ENCODE results near the gene PPFIBP1. TPM values are rescaled to one million over a fixed set of nuclear protein-coding genes. Genes with fewer than 3 reads are reported as not detected.

The PPFIBP1 gene
- polyA plus RNA-seq, 1 of the 3 experiments (the other 2 are of a cell fraction), result 55.0 TPM

DNA sequence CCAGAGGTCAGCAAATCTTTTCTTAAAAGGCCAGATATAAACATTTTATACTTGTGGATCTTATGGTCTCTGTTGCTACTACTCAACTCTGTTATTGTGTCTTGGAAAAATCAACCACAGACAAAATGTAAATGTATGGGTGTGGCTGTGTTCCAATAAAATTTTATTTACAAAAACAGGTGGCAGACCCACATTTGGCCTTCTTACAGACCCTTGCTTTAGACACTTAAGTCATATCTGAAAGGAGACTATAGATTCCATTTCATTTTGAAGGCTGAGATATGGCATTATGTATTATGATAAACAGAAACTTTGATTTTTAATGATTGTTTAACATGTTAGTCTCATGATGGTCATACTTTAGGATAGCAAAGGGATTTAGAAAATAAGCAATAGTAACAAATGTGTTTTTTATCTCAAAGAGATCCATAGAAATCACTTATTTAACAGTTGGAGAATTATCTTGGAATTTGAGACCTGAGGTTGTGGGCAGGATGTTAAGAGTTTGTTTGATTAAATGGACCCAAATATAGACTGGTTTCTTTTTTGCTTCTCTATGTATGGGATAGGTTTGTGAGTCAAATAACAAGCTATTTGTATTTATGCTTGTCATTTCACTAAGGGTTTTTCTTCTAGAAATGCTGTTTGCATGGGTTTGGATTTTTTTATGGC, 51.2 kb downstream of the PPFIBP1 start:
- peaks cover 17 to 31% of the 10 kb centered on the region in 2 experiments for H3K36me3 ChIP-seq (replicated peaks in 1 of 2; ENCODE audit: control insufficient read depth in 1 of 2, insufficient read depth in 2 of 2, low read length in 1 of 2)
- no peaks in the 10 kb centered on the region for H3K9me3 ChIP-seq
- peak overlapping the region; percentile 48 for H3K4me2 ChIP-seq
- H3K4me3 ChIP-seq (ENCODE audit: low read depth in 2 of 2, low read length in 1 of 2), result no peak overlapping the region
- ChIA-PET CTCF (interaction anchor here (1.1 kb wide), 1 partner anchor 11 kb away, joined by 3 read pairs; no protein-coding TSS in a partner anchor), POLR2A (no interaction called here)
- H3K4me1 ChIP-seq (ENCODE audit: control insufficient read depth in 1 of 2, insufficient read depth in 2 of 2, low read depth in 1 of 2, low read length in 1 of 2), result peaks cover 0 to 52% of the 10 kb centered on the region in 2 experiments
- H3K79me2 ChIP-seq (ENCODE audit: insufficient read depth), result peaks cover 92% of the 10 kb centered on the region
- peak overlapping the region; percentile 25 to 100; a peak in 3 of 4 replicates for H3K27ac ChIP-seq (ENCODE audit: low read depth in 2 of 2, low read length in 1 of 2)
- no peaks in the 10 kb centered on the region for H4K20me1 ChIP-seq (ENCODE audit: insufficient read depth)
- TF ChIP-seq ELF1 (IDR thresholded peaks at IDR 0.05) (no peak), TAF1 (IDR thresholded peaks at IDR 0.05; ENCODE audit: borderline replicate concordance, low read depth, low read length) (no peak), SMC3 (IDR thresholded peaks at IDR 0.05; ENCODE audit: low read depth, low read length) (no peak), RAD21 (IDR thresholded peaks at IDR 0.05; ENCODE audit: low read length) (no peak), RFX5 (IDR thresholded peaks at IDR 0.05; ENCODE audit: low read length) (no peak)
- TF ChIP-seq, protein P1, sequence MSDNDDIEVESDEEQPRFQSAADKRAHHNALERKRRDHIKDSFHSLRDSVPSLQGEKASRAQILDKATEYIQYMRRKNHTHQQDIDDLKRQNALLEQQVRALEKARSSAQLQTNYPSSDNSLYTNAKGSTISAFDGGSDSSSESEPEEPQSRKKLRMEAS (IDR thresholded peaks at IDR 0.05; ENCODE audit: low read depth), result no peak
- TF ChIP-seq, protein P2, sequence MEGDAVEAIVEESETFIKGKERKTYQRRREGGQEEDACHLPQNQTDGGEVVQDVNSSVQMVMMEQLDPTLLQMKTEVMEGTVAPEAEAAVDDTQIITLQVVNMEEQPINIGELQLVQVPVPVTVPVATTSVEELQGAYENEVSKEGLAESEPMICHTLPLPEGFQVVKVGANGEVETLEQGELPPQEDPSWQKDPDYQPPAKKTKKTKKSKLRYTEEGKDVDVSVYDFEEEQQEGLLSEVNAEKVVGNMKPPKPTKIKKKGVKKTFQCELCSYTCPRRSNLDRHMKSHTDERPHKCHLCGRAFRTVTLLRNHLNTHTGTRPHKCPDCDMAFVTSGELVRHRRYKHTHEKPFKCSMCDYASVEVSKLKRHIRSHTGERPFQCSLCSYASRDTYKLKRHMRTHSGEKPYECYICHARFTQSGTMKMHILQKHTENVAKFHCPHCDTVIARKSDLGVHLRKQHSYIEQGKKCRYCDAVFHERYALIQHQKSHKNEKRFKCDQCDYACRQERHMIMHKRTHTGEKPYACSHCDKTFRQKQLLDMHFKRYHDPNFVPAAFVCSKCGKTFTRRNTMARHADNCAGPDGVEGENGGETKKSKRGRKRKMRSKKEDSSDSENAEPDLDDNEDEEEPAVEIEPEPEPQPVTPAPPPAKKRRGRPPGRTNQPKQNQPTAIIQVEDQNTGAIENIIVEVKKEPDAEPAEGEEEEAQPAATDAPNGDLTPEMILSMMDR (IDR thresholded peaks at IDR 0.05), result no peak
- TF ChIP-seq, protein P3, sequence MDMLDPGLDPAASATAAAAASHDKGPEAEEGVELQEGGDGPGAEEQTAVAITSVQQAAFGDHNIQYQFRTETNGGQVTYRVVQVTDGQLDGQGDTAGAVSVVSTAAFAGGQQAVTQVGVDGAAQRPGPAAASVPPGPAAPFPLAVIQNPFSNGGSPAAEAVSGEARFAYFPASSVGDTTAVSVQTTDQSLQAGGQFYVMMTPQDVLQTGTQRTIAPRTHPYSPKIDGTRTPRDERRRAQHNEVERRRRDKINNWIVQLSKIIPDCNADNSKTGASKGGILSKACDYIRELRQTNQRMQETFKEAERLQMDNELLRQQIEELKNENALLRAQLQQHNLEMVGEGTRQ (IDR thresholded peaks at IDR 0.05; ENCODE audit: borderline replicate concordance, low read depth, low read length), result no peak
- H3F3A ChIP-seq (replicated peaks; ENCODE audit: insufficient read depth), result peaks cover 51% of the 10 kb centered on the region
- DNase-seq, result no peak
- no peak overlapping the region for H2AFZ ChIP-seq (ENCODE audit: low read depth)
- peak overlapping the region; percentile 73; the same call in 1 of the 2 replicates for H3K9ac ChIP-seq
- no peaks in the 10 kb centered on the region for H3K9me2 ChIP-seq
- no peaks in the 10 kb centered on the region for H3K27me3 ChIP-seq (ENCODE audit: insufficient read depth)

DNA sequence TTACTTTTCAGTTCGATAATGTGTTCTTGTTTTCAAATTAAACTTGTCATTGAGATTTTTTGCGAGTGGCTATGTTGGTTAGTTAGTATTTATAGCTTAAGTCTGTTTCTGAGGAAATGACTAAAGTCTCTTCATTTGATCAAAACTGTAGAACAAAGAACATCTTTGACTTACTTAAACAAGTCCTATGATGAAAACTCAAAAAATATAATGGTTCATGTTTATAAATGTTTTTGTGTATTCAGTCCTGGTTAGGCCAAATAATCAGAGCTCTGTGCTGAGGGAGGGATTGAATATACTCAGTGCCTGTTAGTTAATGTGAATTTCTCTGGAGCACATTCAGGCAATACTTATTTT, 51.7 kb downstream of the PPFIBP1 start:
- H3K9me3 ChIP-seq, result no peaks in the 10 kb centered on the region
- peak overlapping the region; percentile 73; the same call in 1 of the 2 replicates for H3K9ac ChIP-seq
- DNase-seq, result no peak
- H3K9me2 ChIP-seq, result no peaks in the 10 kb centered on the region
- H3K4me3 ChIP-seq (ENCODE audit: low read depth in 2 of 2, low read length in 1 of 2), result no peak overlapping the region
- ChIA-PET POLR2A (no interaction called here), CTCF (interaction anchor here (1.1 kb wide), 1 partner anchor 10 kb away, joined by 3 read pairs; no protein-coding TSS in a partner anchor)
- no peak overlapping the region for H2AFZ ChIP-seq (ENCODE audit: low read depth)
- peaks cover 92% of the 10 kb centered on the region for H3K79me2 ChIP-seq (ENCODE audit: insufficient read depth)
- H3K27me3 ChIP-seq (ENCODE audit: insufficient read depth), result no peaks in the 10 kb centered on the region
- H3K4me1 ChIP-seq (ENCODE audit: control insufficient read depth in 1 of 2, insufficient read depth in 2 of 2, low read depth in 1 of 2, low read length in 1 of 2), result peaks cover 0 to 52% of the 10 kb centered on the region in 2 experiments
- 43% methylated on average over 2 of the region's 2 CpGs for WGBS (ENCODE audit: low lambda C conversion rate)
- TF ChIP-seq, protein P3 (IDR thresholded peaks at IDR 0.05; ENCODE audit: borderline replicate concordance, low read depth, low read length), result no peak
- 0 out of 4 replicates have a peak, but pooled peaks of 1 of the 2 experiments have one; percentile 5 for TF ChIP-seq EP300 (IDR thresholded peaks at IDR 0.05; ENCODE audit: borderline replicate concordance in 1 of 2, low read depth in 1 of 2, low read length in 1 of 2)
- peaks cover 51% of the 10 kb centered on the region for H3F3A ChIP-seq (replicated peaks; ENCODE audit: insufficient read depth)
- H3K36me3 ChIP-seq (replicated peaks in 1 of 2; ENCODE audit: control insufficient read depth in 1 of 2, insufficient read depth in 2 of 2, low read length in 1 of 2), result peaks cover 17 to 36% of the 10 kb centered on the region in 2 experiments
- H3K27ac ChIP-seq (ENCODE audit: low read depth in 2 of 2, low read length in 1 of 2), result peak overlapping the region in 1 of 2 experiments; percentile 100; a peak in 3 of 4 replicates
- H3K4me2 ChIP-seq, result peak overlapping the region; percentile 48
- no peaks in the 10 kb centered on the region for H4K20me1 ChIP-seq (ENCODE audit: insufficient read depth)

Measured in SK-N-SH (cell line).